Vagina (tissue), 2 donors: ENCODE data around the gene UBA3.

ENCODE experiments used
- POLR2A ChIP-seq, 2 donors: fragments of 450-650 bp; IDR thresholded peaks; one replicate each; pipeline ENCODE4 v1.6.1; 2017; ENCODE audit warnings: antibody characterized with exemption in 2 of 2, mild to moderate bottlenecking in 2 of 2, moderate library complexity in 2 of 2
- TF ChIP-seq, protein P1 (sequence below), 3 experiments: fragments of 450-650 bp in 2 of 3; fragments of 200-600 bp in 1 of 3; sonication (generic) in 1 of 3; IDR thresholded peaks; one replicate each; pipeline ENCODE4 v1.5.1; 2017 to 2019; ENCODE audit warnings: antibody characterized with exemption in 3 of 3, mild to moderate bottlenecking in 2 of 3, moderate library complexity in 2 of 3

DNA sequence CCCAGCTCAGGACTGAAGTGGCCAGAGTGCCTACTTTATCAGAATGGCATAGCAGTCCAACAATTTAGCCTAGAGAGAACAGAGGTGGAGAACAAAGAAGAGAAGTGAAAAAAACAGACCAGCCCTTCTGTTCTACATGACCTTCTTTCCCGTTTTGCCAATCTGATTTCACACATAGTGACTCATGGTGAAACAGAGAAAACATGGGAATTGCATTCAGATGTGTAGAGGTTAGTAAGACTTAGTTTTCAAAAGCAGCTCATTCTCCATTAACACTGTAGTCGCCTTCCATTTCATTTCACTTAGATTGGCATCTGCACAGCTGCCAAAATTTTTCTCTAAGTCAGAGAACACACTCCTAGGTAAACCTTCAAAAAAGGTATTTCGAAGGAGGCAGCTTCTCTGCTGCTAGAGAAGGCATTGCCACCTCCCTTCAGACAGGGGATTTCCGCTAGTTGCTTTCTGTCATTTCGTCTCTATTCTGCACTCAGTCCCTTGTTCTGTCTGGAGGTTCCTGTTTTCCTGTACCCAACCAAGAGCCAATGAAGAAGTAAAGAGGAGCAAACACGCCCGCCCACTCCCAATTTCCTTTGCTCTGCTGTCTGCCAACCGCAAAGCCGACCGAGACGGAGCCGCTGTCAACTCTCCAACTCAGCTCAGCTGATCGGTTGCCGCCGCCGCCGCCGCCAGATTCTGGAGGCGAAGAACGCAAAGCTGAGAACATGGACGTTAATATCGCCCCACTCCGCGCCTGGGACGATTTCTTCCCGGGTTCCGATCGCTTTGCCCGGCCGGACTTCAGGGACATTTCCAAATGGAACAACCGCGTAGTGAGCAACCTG lies 4.4 kb upstream of the UBA3 start, which contains the start of gene ARL6IP5:
- TF ChIP-seq, protein P1, sequence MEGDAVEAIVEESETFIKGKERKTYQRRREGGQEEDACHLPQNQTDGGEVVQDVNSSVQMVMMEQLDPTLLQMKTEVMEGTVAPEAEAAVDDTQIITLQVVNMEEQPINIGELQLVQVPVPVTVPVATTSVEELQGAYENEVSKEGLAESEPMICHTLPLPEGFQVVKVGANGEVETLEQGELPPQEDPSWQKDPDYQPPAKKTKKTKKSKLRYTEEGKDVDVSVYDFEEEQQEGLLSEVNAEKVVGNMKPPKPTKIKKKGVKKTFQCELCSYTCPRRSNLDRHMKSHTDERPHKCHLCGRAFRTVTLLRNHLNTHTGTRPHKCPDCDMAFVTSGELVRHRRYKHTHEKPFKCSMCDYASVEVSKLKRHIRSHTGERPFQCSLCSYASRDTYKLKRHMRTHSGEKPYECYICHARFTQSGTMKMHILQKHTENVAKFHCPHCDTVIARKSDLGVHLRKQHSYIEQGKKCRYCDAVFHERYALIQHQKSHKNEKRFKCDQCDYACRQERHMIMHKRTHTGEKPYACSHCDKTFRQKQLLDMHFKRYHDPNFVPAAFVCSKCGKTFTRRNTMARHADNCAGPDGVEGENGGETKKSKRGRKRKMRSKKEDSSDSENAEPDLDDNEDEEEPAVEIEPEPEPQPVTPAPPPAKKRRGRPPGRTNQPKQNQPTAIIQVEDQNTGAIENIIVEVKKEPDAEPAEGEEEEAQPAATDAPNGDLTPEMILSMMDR (IDR thresholded peaks at IDR 0.05) = no peak
- no peak for TF ChIP-seq POLR2A (IDR thresholded peaks at IDR 0.05)
